ENCODE measurements around the gene ZNF407.

Gene ZNF407

GRCh38 chr18:75064513-75064905 lies 466.8 kb downstream of the ZNF407 start:
- in situ Hi-C loops (cut with MboI; ENCODE audit: low sequenced_read_pairs): no loop called here

- in situ Hi-C loops (cut with MboI; ENCODE audit: low sequenced_read_pairs): no loop called here
These were observed 467.8 kb downstream of the ZNF407 start for GRCh38 chr18:75065251-75066000.

- in situ Hi-C loops (cut with MboI; ENCODE audit: low sequenced_read_pairs): no loop called here
These were observed 468.6 kb downstream of the ZNF407 start for GRCh38 chr18:75066021-75066880.

GRCh38 chr18:75066936-75067335 lies 469.3 kb downstream of the ZNF407 start:
- in situ Hi-C loops (cut with MboI; ENCODE audit: low sequenced_read_pairs): no loop called here

GRCh38 chr18:75067996-75068645 lies 470.5 kb downstream of the ZNF407 start:
- in situ Hi-C loops (cut with MboI; ENCODE audit: low sequenced_read_pairs): no loop called here

- in situ Hi-C loops (cut with MboI; ENCODE audit: low sequenced_read_pairs): no loop called here
These were observed 471.2 kb downstream of the ZNF407 start for GRCh38 chr18:75068682-75069435.

GRCh38 chr18:75070235-75070624 lies 472.6 kb downstream of the ZNF407 start:
- in situ Hi-C loops (cut with MboI; ENCODE audit: low sequenced_read_pairs): no loop called here

- in situ Hi-C loops (cut with MboI; ENCODE audit: low sequenced_read_pairs): no loop called here
These were observed 473.2 kb downstream of the ZNF407 start for GRCh38 chr18:75070625-75071483.

GRCh38 chr18:75071484-75071785 lies 473.8 kb downstream of the ZNF407 start:
- in situ Hi-C loops (cut with MboI; ENCODE audit: low sequenced_read_pairs): no loop called here

GRCh38 chr18:75071866-75072671 lies 474.4 kb downstream of the ZNF407 start:
- in situ Hi-C loops (cut with MboI; ENCODE audit: low sequenced_read_pairs): no loop called here

- in situ Hi-C loops (cut with MboI; ENCODE audit: low sequenced_read_pairs): no loop called here
These were observed 475.2 kb downstream of the ZNF407 start for GRCh38 chr18:75072672-75073371.

- in situ Hi-C loops (cut with MboI; ENCODE audit: low sequenced_read_pairs): no loop called here
These were observed 476.0 kb downstream of the ZNF407 start for GRCh38 chr18:75073654-75074053.

GRCh38 chr18:75074196-75075015 lies 476.7 kb downstream of the ZNF407 start:
- in situ Hi-C loops (cut with MboI; ENCODE audit: low sequenced_read_pairs): no loop called here

- in situ Hi-C loops (cut with MboI; ENCODE audit: low sequenced_read_pairs): no loop called here
These were observed 477.3 kb downstream of the ZNF407 start for GRCh38 chr18:75075016-75075305.

GRCh38 chr18:75075429-75075841 lies 477.8 kb downstream of the ZNF407 start:
- in situ Hi-C loops (cut with MboI; ENCODE audit: low sequenced_read_pairs): no loop called here

GRCh38 chr18:75076286-75076685 lies 478.6 kb downstream of the ZNF407 start:
- in situ Hi-C loops (cut with MboI; ENCODE audit: low sequenced_read_pairs): no loop called here

- in situ Hi-C loops (cut with MboI; ENCODE audit: low sequenced_read_pairs): no loop called here
These were observed 483.8 kb downstream of the ZNF407 start for GRCh38 chr18:75081486-75081885.

- in situ Hi-C loops (cut with MboI; ENCODE audit: low sequenced_read_pairs): no loop called here
These were observed 485.5 kb downstream of the ZNF407 start for GRCh38 chr18:75083131-75083530.

Measured in hTERT RPE-1 (cell line).